HFF-Myc (cell line): Measurements from ENCODE around the gene RNASE1.
"Not testable (repeated sequence)": the region's sequence is repeated elsewhere in the genome, so short reads cannot be mapped to it uniquely, and the experiment has no call there.

Experiments
- DNase-seq: peaks from one replicate; pipeline ENCODE4 v3.0.0-alpha.2; 2011; ENCODE audit warnings: low read depth; ENCODE audit errors: extremely low read depth
- H3K4me3 ChIP-seq: replicated peaks from 2 replicates; pipeline ENCODE4 v1.5.1; 2011; ENCODE audit warnings: low read depth, mild to moderate bottlenecking, control low read depth, low read length
- TF ChIP-seq, protein P1 (sequence below): IDR thresholded peaks from 2 replicates; pipeline ENCODE4 v1.5.1; 2012; ENCODE audit warnings: mild to moderate bottlenecking, low read depth, low read length, control low read depth; ENCODE audit errors: missing control alignments

RNASE1 gene

DNA sequence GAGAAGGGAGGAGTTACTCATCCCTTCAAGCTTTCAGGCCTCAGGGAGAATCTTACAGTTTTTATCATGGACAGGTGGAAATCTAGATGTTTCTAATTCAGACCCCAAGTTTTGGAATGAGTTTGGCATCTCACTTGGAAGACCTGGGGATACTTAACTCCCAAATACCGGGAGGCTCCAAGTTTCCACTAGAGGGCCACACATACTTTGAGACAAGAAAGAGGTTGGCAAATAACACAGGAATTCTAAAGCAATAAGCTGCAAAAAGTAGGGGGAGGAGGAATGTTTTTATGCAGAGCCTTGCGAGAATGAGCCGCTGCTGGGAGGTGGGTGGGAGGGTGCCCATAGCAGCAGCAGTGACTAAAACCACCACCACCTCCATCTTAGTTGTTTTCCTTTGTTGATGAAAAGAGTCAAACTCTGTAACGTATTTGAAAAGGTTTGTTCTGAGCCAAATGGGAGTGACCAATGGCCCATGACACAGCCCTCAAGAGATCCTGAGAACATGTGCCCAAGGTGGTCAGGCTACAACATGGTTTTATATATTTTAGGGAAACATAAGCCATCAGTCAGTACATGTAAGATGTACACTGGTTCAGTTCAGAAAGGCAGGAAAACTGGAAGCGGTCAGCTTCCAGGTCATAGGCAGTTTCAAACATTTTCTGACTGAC, 34.2 kb upstream of the RNASE1 start:
- DNase-seq, result no peak
- TF ChIP-seq, protein P1, sequence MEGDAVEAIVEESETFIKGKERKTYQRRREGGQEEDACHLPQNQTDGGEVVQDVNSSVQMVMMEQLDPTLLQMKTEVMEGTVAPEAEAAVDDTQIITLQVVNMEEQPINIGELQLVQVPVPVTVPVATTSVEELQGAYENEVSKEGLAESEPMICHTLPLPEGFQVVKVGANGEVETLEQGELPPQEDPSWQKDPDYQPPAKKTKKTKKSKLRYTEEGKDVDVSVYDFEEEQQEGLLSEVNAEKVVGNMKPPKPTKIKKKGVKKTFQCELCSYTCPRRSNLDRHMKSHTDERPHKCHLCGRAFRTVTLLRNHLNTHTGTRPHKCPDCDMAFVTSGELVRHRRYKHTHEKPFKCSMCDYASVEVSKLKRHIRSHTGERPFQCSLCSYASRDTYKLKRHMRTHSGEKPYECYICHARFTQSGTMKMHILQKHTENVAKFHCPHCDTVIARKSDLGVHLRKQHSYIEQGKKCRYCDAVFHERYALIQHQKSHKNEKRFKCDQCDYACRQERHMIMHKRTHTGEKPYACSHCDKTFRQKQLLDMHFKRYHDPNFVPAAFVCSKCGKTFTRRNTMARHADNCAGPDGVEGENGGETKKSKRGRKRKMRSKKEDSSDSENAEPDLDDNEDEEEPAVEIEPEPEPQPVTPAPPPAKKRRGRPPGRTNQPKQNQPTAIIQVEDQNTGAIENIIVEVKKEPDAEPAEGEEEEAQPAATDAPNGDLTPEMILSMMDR, result peak; percentile 53
- no peak overlapping the region for H3K4me3 ChIP-seq

DNA sequence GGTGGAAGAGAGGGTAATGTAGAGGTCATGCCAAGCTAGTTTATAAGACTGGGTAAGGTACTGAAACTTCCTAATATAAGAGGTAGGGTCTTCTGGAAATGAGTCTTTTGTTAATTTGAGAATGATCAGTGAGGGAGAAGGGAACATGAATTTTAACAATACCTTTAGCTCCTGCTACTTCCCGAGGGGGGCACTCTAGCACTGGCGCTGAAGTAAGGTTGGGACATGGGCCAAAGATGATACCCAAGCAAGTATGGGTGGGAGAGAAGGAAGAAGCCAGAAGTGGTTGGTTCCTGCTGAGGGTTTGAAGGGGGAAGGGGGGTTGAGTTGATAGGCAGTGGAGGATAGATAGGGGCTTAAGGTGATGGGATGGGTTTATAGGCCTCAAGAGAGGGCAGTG, 32.3 kb upstream of the RNASE1 start:
- DNase-seq, result no peak
- H3K4me3 ChIP-seq, result no peak overlapping the region
- TF ChIP-seq, protein P1, result no peak

DNA sequence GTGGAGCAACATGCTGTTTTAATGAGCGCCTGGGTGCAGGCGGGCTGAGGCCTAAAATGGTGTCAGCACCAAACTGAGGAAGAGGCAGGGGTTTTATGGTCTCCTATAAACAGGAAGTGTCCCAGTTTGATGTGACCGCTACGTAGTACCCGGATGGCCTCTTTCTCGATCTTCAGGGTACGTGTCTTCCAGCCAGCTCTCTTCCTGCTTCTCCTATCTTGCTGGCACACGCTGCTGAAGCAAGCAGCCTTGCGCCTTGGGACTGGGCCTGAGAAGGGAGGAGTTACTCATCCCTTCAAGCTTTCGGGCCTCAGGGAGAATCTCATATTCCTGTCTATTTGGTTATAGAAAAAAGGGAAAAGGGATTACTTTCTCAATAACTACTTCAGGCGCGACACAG, 28.2 kb upstream of the RNASE1 start:
- no peak overlapping the region for H3K4me3 ChIP-seq
- TF ChIP-seq, protein P1, result no peak
- no peak for DNase-seq

DNA sequence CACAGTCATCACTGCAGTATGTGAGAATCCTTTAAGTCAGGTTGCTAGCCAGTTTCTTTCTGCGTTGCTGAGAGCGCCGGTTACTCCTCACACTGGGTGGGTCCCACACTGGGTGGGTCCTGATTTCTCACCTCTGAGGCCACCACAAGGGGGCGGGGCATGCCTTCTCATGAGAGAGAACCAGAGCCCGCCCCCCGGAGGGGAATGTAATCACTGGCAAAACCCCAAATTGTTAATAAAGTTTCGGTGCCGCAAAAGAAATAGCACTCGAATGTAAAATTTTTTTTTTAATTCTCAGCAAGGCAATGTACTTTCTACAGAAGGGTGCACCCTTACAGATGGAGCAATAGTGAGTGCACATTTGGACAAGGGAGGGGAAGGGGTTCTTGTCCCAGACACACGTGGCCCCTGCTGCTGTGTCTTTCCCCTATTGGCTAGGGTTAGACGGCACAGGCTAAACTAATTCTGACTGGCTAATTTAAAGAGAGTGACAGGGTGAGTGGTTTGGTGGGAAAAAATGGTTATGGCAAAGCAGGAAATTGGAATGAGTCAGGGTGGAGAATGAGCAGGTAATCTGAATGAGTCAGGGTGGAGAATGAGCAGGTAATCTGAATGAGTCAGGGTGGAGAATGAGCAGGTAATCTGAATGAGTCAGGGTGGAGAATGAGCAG, 25.5 kb upstream of the RNASE1 start:
- not testable (repeated sequence) for DNase-seq, H3K4me3 ChIP-seq

DNA sequence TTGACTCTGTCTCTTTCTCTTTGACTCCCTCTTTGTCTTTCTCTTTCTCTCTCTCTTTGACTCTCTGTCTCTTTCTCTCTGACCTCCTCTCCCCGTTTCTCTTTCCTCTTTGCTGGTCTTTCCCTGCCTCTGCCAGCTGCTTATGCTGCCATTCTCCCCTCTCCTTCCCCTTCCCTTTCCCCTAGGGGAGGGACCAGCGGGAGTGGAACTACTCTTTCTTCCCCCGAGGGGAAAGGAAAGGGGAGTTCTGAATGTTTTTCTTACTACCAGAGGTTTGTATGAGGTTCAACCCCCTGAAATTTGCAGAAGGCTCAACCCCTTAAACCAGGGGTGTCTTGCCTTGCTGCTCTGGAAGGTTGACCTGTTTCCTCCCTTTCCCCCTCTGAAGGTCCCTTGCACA, 24.7 kb upstream of the RNASE1 start:
- no peak for DNase-seq
- no peak overlapping the region for H3K4me3 ChIP-seq
- TF ChIP-seq, protein P1, result no peak

DNA sequence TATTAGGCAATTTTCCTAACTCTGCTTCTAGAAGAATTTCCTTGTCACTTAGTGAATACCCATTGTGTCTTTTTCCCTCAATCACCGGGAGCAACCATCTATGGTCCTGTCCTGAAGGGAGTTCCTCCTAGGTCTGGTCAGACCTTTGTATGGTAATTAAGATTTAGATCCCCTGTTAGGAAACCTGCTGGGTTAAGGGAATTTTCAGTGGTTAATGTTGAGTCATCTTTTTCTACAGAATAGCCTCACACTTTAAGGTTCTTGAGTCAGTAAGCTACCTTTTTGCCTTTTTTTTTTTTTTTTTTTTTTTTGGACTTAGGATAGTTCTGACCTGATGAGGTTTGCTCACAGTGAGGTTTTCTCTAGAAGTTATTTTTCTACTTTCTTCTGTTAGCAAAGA, 24.0 kb upstream of the RNASE1 start:
- H3K4me3 ChIP-seq, DNase-seq: not testable (repeated sequence)

DNA sequence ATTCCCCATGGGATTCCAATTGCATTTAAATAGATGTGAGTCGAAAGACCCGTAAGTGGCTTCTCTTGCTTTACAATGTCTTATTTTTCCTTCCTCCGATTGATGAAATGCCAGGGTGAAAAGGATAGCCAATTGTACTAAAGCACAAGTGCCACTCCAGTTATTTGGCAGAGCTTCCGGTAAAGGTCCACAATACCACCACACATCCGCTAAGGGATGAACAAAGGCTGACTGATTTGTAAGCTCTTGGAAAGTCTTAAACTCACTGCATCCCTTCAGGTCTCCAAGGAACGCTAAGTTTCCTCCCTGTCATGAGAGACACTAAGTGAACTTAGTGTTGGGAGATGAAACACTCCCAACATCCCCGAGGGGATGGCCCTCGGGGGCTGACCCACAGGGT, 21.2 kb upstream of the RNASE1 start:
- TF ChIP-seq, protein P1, result no peak
- no peak overlapping the region for H3K4me3 ChIP-seq
- DNase-seq, result no peak

DNA sequence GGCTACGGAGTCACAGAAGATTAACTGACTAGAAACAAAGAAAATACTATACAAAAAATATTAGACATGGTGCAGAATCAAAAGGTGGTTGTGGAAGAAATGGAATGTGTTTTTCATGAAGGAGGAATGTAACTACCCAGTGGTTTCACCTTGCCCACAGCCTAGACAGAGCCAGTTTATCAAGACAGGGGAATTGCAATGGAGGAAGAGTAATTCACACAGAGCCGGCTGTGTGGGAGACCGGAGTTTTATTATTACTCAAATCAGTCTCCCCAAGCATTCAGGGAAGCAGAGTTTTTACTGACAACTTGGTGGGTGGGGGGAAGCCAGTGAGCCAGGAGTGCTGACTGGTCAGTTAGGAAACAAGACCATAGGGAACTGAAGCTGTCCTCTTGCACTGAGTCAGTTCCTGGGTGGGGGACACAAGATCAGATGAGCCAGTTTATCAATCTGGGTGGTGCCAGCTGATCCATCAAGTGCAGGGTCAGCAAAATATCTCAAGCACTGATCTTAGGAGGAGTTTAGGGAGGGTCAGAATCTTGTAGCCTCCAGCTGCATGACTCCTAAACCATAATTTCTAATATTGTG, 19.0 kb upstream of the RNASE1 start:
- not testable (repeated sequence) for H3K4me3 ChIP-seq, DNase-seq
